ENCODE measurements around the gene SDR39U1. TPM values are rescaled to one million over a fixed set of nuclear protein-coding genes. Genes with fewer than 3 reads are reported as not detected.

Gene SDR39U1
- total RNA-seq, 2 experiments from 2014 or later, result 43.6 to 55.5 TPM

DNA sequence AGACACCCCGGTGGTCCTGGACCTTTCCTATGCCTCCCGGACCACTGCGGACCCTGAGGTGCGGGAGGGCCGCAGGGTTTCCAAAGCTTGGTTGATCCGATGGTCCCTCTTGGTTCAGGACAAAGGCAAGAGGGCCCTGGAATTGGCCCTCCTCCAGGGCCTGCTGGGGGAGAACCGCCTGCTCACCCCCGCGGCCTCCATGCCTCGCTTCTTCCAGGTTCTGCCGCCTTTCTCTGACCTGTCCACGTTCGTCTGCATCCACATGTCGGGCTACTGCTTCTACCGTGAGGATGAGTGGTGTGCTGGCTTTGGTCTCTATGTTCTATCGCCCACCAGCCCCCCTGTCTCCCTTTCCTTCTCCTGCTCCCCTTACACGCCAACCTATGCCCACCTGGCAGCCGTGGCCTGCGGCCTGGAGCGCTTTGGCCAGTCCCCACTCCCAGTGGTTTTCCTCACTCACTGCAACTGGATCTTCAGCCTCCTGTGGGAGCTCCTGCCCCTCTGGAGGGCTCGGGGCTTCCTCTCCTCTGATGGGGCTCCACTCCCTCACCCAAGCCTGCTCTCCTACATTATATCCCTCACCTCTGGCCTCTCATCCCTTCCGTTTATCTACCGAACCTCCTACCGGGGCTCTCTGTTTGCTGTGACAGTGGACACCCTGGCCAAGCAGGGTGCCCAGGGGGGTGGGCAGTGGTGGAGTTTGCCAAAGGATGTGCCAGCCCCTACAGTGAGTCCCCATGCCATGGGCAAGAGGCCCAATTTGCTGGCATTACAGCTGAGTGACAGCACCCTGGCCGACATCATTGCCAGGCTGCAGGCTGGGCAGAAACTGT, 26.9 kb downstream of the SDR39U1 start:
- POLR2A ChIA-PET, result no interaction called here
- intact Hi-C loops (cut with micrococcal nuclease), result no loop called here
- peaks cover 2% of the 10 kb centered on the region for H3K27me3 Mint-ChIP-seq
- no peak for ATAC-seq
- CTCF ChIA-PET, result interaction anchor here (7.0 kb wide), 1 partner anchor 82 kb away, joined by 33 read pairs; no protein-coding TSS in a partner anchor
- H3K4me1 Mint-ChIP-seq (ENCODE audit: low read depth), result no peaks in the 10 kb centered on the region
- no peaks in the 10 kb centered on the region for H3K9me3 Mint-ChIP-seq
- H3K4me3 Mint-ChIP-seq, result no peak overlapping the region
- DNase-seq, result no peak
- H3K36me3 Mint-ChIP-seq (ENCODE audit: low read depth), result no peaks in the 10 kb centered on the region
- no peak overlapping the region for H3K27ac Mint-ChIP-seq
- TF ChIP-seq, protein P1, sequence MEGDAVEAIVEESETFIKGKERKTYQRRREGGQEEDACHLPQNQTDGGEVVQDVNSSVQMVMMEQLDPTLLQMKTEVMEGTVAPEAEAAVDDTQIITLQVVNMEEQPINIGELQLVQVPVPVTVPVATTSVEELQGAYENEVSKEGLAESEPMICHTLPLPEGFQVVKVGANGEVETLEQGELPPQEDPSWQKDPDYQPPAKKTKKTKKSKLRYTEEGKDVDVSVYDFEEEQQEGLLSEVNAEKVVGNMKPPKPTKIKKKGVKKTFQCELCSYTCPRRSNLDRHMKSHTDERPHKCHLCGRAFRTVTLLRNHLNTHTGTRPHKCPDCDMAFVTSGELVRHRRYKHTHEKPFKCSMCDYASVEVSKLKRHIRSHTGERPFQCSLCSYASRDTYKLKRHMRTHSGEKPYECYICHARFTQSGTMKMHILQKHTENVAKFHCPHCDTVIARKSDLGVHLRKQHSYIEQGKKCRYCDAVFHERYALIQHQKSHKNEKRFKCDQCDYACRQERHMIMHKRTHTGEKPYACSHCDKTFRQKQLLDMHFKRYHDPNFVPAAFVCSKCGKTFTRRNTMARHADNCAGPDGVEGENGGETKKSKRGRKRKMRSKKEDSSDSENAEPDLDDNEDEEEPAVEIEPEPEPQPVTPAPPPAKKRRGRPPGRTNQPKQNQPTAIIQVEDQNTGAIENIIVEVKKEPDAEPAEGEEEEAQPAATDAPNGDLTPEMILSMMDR (IDR thresholded peaks at IDR 0.05), result no peak

DNA sequence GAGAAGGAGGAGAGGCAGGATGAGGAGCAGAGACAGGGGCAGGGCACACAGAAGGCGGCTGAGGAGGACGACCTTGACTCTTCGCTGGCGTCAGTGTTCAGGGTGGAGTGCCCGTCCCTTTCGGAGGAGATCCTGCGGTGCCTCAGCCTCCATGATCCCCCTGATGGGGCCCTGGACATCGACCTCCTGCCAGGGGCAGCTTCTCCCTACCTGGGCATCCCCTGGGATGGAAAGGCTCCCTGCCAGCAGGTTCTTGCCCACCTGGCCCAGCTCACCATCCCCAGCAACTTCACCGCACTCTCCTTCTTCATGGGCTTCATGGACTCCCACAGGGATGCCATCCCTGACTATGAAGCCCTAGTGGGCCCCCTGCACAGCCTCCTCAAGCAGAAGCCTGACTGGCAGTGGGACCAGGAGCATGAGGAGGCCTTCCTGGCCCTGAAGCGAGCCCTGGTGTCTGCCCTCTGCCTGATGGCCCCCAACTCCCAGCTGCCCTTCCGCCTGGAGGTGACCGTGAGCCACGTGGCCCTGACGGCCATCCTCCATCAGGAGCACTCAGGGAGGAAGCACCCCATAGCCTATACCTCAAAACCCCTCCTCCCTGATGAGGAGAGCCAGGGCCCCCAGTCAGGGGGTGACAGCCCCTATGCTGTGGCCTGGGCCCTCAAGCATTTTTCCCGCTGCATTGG, 27.7 kb downstream of the SDR39U1 start:
- TF ChIP-seq, protein P1 (IDR thresholded peaks at IDR 0.05), result no peak
- POLR2A ChIA-PET, result interaction anchor here (1.0 kb wide), 1 partner anchor 14 kb away, joined by 4 read pairs; no protein-coding TSS in a partner anchor
- H3K4me3 Mint-ChIP-seq, result no peak overlapping the region
- ATAC-seq (no peak), DNase-seq (no peak)
- no peak overlapping the region for H3K27ac Mint-ChIP-seq
- H3K4me1 Mint-ChIP-seq (ENCODE audit: low read depth), result no peaks in the 10 kb centered on the region
- CTCF ChIA-PET, result interaction anchor here (1.5 to 7.0 kb wide), 3 partner anchors 10 to 81 kb away, joined by 3 to 33 read pairs (median 13); no protein-coding TSS in a partner anchor
- H3K36me3 Mint-ChIP-seq (ENCODE audit: low read depth), result no peaks in the 10 kb centered on the region
- intact Hi-C loops (cut with micrococcal nuclease), result no loop called here
- peaks cover 2% of the 10 kb centered on the region for H3K27me3 Mint-ChIP-seq
- no peaks in the 10 kb centered on the region for H3K9me3 Mint-ChIP-seq

DNA sequence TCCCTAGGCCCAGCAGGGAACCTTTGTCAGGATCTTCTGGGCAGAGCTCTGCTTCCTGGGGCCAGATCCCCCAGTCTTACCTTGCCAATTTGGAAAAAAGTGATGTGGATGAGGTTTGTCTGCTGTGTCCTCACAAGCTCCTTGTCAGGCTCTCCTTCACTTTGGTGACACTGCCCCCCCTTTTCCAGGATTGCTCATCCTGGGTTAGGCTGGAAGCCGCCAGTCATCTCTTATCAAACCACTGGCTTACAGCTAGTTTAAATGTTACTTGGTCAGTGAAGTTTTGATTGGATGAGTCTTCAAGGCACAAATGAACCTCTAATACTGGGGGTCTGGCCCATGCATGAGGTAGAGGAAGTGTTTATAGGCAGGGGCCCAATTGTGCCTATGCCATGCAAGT, 28.5 kb downstream of the SDR39U1 start:
- ChIA-PET CTCF (interaction anchor here (1.2 to 7.0 kb wide), 5 partner anchors 11 to 80 kb away, joined by 3 to 33 read pairs (median 13); partner anchors contain the start of genes CBLN3 and KHNYN), POLR2A (interaction anchor here (1.0 kb wide), 1 partner anchor 13 kb away, joined by 4 read pairs; no protein-coding TSS in a partner anchor)
- TF ChIP-seq, protein P1 (IDR thresholded peaks at IDR 0.05), result no peak
- Mint-ChIP-seq H3K27me3 (peaks cover 2% of the 10 kb centered on the region), H3K4me1 (ENCODE audit: low read depth) (no peaks in the 10 kb centered on the region), H3K36me3 (ENCODE audit: low read depth) (no peaks in the 10 kb centered on the region), H3K4me3 (no peak overlapping the region), H3K27ac (no peak overlapping the region), H3K9me3 (no peaks in the 10 kb centered on the region)
- intact Hi-C loops (cut with micrococcal nuclease), result no loop called here
- DNase-seq (no peak), ATAC-seq (no peak)

DNA sequence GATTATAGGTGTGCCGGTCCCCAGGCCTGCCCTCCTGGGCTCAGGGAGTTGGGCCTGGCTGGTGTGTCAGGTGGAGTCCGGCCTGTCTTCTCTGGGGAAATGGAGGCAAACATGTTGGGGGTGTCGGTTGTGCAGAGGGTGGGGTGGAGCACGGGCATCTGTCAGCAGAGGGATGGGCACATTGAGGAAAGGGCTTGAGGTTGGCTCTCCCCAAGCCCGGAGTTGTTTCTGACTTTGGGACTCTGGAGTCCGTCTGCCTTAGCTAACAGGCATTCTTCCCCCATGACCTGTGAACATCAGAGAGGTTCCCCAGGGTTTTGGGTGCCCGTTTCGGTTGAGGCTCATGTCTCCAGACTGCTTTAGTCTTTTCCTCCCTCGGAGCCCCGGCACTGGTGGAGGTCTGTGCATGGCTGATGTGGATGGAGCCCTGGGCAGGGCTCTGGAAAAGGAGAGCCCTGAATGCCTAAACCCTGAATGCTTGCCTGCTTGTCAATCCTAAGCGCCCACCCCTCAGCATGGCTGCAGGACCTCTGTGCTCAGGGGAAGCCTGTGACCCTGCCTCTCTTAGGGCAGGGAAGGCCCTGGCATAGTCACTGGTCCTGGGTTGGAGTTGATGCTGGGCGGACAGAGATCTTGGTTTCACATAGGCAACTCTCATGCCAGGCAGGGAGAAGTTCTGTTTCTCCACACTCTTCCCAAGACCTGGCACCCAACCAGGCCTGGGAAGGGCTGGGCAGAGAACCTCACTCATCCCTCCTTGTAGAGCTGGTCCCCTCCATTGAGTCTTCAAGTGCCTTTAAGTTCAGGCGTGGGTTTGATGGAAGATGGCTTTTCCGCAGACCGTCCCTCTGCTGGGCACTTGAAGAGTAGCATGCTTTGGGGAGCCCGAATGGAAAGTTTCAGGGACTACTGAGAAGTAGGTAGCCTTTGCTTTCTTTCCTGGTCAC, 30.9 kb downstream of the SDR39U1 start:
- Mint-ChIP-seq H3K4me3 (no peak overlapping the region), H3K27me3 (no peaks in the 10 kb centered on the region), H3K9me3 (no peaks in the 10 kb centered on the region), H3K27ac (no peak overlapping the region), H3K36me3 (ENCODE audit: low read depth) (no peaks in the 10 kb centered on the region), H3K4me1 (ENCODE audit: low read depth) (no peaks in the 10 kb centered on the region)
- intact Hi-C loops (cut with micrococcal nuclease), result no loop called here
- TF ChIP-seq, protein P1 (IDR thresholded peaks at IDR 0.05), result peak; percentile 57
- DNase-seq (peak; percentile 49), ATAC-seq (peak; percentile 87)
- ChIA-PET CTCF (interaction anchor here (1.1 to 7.0 kb wide), 9 partner anchors 13 to 87 kb away, joined by 3 to 33 read pairs (median 7); partner anchors contain the start of genes CBLN3, KHNYN and NYNRIN), POLR2A (interaction anchor here (0.8 kb wide), 1 partner anchor 64 kb away, joined by 4 read pairs; no protein-coding TSS in a partner anchor)

All from activated CD8-positive, alpha-beta T cell treated with anti-CD3 and anti-CD28 coated beads for 36 hours (primary cell).